Heart left ventricle (tissue), 13 donors: ENCODE results near the gene GRXCR1.

Experiments used
- POLR2A ChIP-seq, 2 donors: fragments of 450-650 bp; IDR thresholded peaks; one replicate each; pipeline ENCODE4 v1.6.1; 2017; ENCODE audit warnings: antibody characterized with exemption in 2 of 2, mild to moderate bottlenecking in 2 of 2, moderate library complexity in 2 of 2
- TF ChIP-seq, protein P1 (sequence below), 12 donors: fragments of 200-600 bp; sonication (generic) in 4 of 12; IDR thresholded peaks; one replicate each; pipeline versions ENCODE4 v1.5.0 to v1.8.0; 2018 to 2022; ENCODE audit warnings: antibody characterized with exemption in 12 of 12, mild to moderate bottlenecking in 5 of 12
- donor health status: ischemic (EF 13 %, LVEDD 7.1; RV severe dilation, severe dysfunction).
- donor health status: DM: no; HTN: yes; CAD: no.
- donor health status: DM: no; HTN: no; CAD: no.
- donor health status: ischemic (EF 25% LVEDD 6.9; RV normal size, moderate dysfunction).
- donor health status: ischemic (EF 25% LVEDD 5.7; RV mildly dilated, moderate dysfunction).
- donor health status: ischemic (EF 35%, LVEDD 5.7; RV mildly dilated, moderate dysfunction).
- donor health status: nonischemic (EF 11% LVEDD 7.7; RV severe dilation, severe dysfunction).
- donor health status: DM: yes; HTN: yes; CAD: no.
- donor health status: PGD.
- donor health status: ischemic (EF 29% LVEDD 5.4; RV normal size, mild dysfunction).
- donor health status: nonischemic (EF 23%, LVEDD 6.1; RV moderate dilation, normal function).

DNA sequence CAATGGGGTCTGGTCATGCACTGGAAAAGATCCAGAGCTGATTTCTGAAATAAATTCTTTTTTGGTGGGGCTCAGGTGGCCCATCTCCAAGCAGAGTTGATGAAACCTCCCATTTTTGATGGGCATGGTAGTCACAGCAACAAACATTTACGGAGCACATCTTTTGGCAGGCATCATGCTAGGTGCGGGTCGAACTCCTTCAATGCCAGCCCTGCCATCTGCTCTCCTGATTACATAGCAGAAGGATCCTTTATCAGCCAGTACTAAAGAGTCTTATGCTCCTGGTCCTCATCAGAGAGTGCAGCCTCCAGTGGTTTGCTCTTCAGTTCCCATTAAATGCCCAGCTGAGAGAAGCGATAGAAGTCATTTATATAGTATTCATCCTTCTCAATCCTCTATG lies 121.7 kb downstream of the GRXCR1 start:
- TF ChIP-seq, protein P1, sequence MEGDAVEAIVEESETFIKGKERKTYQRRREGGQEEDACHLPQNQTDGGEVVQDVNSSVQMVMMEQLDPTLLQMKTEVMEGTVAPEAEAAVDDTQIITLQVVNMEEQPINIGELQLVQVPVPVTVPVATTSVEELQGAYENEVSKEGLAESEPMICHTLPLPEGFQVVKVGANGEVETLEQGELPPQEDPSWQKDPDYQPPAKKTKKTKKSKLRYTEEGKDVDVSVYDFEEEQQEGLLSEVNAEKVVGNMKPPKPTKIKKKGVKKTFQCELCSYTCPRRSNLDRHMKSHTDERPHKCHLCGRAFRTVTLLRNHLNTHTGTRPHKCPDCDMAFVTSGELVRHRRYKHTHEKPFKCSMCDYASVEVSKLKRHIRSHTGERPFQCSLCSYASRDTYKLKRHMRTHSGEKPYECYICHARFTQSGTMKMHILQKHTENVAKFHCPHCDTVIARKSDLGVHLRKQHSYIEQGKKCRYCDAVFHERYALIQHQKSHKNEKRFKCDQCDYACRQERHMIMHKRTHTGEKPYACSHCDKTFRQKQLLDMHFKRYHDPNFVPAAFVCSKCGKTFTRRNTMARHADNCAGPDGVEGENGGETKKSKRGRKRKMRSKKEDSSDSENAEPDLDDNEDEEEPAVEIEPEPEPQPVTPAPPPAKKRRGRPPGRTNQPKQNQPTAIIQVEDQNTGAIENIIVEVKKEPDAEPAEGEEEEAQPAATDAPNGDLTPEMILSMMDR (IDR thresholded peaks at IDR 0.05): no peak
- no peak for TF ChIP-seq POLR2A (IDR thresholded peaks at IDR 0.05)
